Erythroblast (primary cell): ENCODE results near the gene PHF21B.

ENCODE experiments used
- DNase-seq, 2 experiments: peaks; one replicate each; lab custom pipeline; 2025; lab: John Stamatoyannopoulos, UW
- GATA1 ChIP-seq: IDR thresholded peaks from 2 replicates; pipeline ENCODE4 v1.6.1; 2011; ENCODE audit warnings: low read depth, mild to moderate bottlenecking, control low read depth, low read length, moderate library complexity
- POLR2A ChIP-seq: IDR thresholded peaks from 2 replicates; pipeline ENCODE4 v1.6.1; 2011; ENCODE audit warnings: mild to moderate bottlenecking, low read length

Gene PHF21B

GRCh38 chr22:44947846-44948245, 62.0 kb downstream of the PHF21B start:
- no peak for TF ChIP-seq GATA1
- no peak for DNase-seq

- DNase-seq, result no peak
- TF ChIP-seq GATA1, result no peak
- TF ChIP-seq POLR2A, result no peak
These were observed 62.8 kb downstream of the PHF21B start for GRCh38 chr22:44947049-44947448.

GRCh38 chr22:44944883-44945601, 64.8 kb downstream of the PHF21B start:
- TF ChIP-seq POLR2A (no peak), GATA1 (no peak)
- no peak for DNase-seq

- no peak for TF ChIP-seq POLR2A
- TF ChIP-seq GATA1, result no peak
- no peak for DNase-seq
These were observed 66.0 kb downstream of the PHF21B start for GRCh38 chr22:44943701-44944324.

GRCh38 chr22:44942979-44943700, 66.7 kb downstream of the PHF21B start:
- DNase-seq, result no peak
- TF ChIP-seq GATA1 (no peak), POLR2A (no peak)

GRCh38 chr22:44942056-44942455, 67.7 kb downstream of the PHF21B start:
- TF ChIP-seq GATA1 (no peak), POLR2A (no peak)
- DNase-seq, result no peak

GRCh38 chr22:44941207-44941606, 68.6 kb downstream of the PHF21B start:
- DNase-seq, result no peak
- TF ChIP-seq GATA1, result no peak
- TF ChIP-seq POLR2A, result no peak

GRCh38 chr22:44940130-44940529, 69.7 kb downstream of the PHF21B start:
- DNase-seq, result no peak
- TF ChIP-seq GATA1, result no peak

- no peak for DNase-seq
- TF ChIP-seq POLR2A, result no peak
- TF ChIP-seq GATA1, result no peak
These were observed 70.4 kb downstream of the PHF21B start for GRCh38 chr22:44939451-44939850.

- TF ChIP-seq GATA1 (no peak), POLR2A (no peak)
- no peak for DNase-seq
These were observed 70.9 kb downstream of the PHF21B start for GRCh38 chr22:44938886-44939285.

GRCh38 chr22:44937216-44937615, 72.6 kb downstream of the PHF21B start:
- TF ChIP-seq GATA1 (no peak), POLR2A (no peak)
- no peak for DNase-seq

- TF ChIP-seq GATA1, result no peak
- TF ChIP-seq POLR2A, result no peak
- DNase-seq, result no peak
These were observed 73.6 kb downstream of the PHF21B start for GRCh38 chr22:44936201-44936600.

- TF ChIP-seq POLR2A (no peak), GATA1 (no peak)
- no peak for DNase-seq
These were observed 74.1 kb downstream of the PHF21B start for GRCh38 chr22:44935724-44936123.

- TF ChIP-seq GATA1 (no peak), POLR2A (no peak)
- DNase-seq, result no peak
These were observed 75.4 kb downstream of the PHF21B start for GRCh38 chr22:44934454-44934735.
